HG03558 (cell line): Measurements from ENCODE around the gene PCGF2.

Source experiments
- ATAC-seq: cut with Tn5 transposase; IDR thresholded peaks from one replicate; pipeline ENCODE4 v1.9.1; 2021; ENCODE audit warnings: moderate number of reproducible peaks; ENCODE audit not compliant: unreplicated experiment; ENCODE audit errors: extremely low read depth

PCGF2 gene

GRCh38 chr17:38751808-38752307, 3.7 kb upstream of the PCGF2 start:
- peak; percentile 10 for ATAC-seq

- no peak for ATAC-seq
These were observed 3.1 kb upstream of the PCGF2 start for GRCh38 chr17:38751144-38751807.

- ATAC-seq: no peak
These were observed 2.4 kb upstream of the PCGF2 start for GRCh38 chr17:38750312-38751121.

- ATAC-seq: no peak
These were observed 1.8 kb upstream of the PCGF2 start for GRCh38 chr17:38750044-38750311.

- no peak for ATAC-seq
These were observed 1.3 kb upstream of the PCGF2 start for GRCh38 chr17:38749223-38750043.

GRCh38 chr17:38748892-38749222, 721 bp upstream of the PCGF2 start:
- no peak for ATAC-seq

- no peak for ATAC-seq
These were observed 530 bp downstream of the PCGF2 start for GRCh38 chr17:38747463-38748148.

GRCh38 chr17:38746849-38747462, 1.2 kb downstream of the PCGF2 start:
- ATAC-seq: no peak

GRCh38 chr17:38746004-38746848, 1.9 kb downstream of the PCGF2 start:
- ATAC-seq: no peak

GRCh38 chr17:38745545-38745944, 2.6 kb downstream of the PCGF2 start:
- ATAC-seq: no peak

- ATAC-seq: no peak
These were observed 4.5 kb downstream of the PCGF2 start for GRCh38 chr17:38743556-38744171.

GRCh38 chr17:38742411-38743308, 5.5 kb downstream of the PCGF2 start:
- ATAC-seq: no peak

GRCh38 chr17:38741921-38742410, 6.2 kb downstream of the PCGF2 start:
- ATAC-seq: no peak

GRCh38 chr17:38741461-38741860, 6.7 kb downstream of the PCGF2 start:
- ATAC-seq: no peak

- no peak for ATAC-seq
These were observed 7.3 kb downstream of the PCGF2 start for GRCh38 chr17:38740806-38741205.

GRCh38 chr17:38740044-38740443, 8.1 kb downstream of the PCGF2 start:
- no peak for ATAC-seq

- ATAC-seq: no peak
These were observed 8.8 kb downstream of the PCGF2 start for GRCh38 chr17:38739305-38739704.

GRCh38 chr17:38738686-38739085, 9.4 kb downstream of the PCGF2 start:
- ATAC-seq: no peak
